Thyroid gland (tissue), 4 donors: Measurements from ENCODE around the gene REN.

Source experiments
- CTCF ChIP-seq, 6 experiments: fragments of 200-600 bp in 3 of 6; fragments of 450-650 bp in 3 of 6; sonication (generic) in 3 of 6; IDR thresholded peaks; one replicate each; pipeline ENCODE4 v1.5.1; 2016 to 2019; ENCODE audit warnings: antibody characterized with exemption in 6 of 6, mild to moderate bottlenecking in 2 of 6, inconsistent platforms in 1 of 6, moderate library complexity in 1 of 6
- POLR2A ChIP-seq, 2 donors: fragments of 450-650 bp; IDR thresholded peaks; one replicate each; pipeline ENCODE4 v1.6.1; 2017; ENCODE audit warnings: antibody characterized with exemption in 2 of 2, mild to moderate bottlenecking in 2 of 2, moderate library complexity in 1 of 2

DNA sequence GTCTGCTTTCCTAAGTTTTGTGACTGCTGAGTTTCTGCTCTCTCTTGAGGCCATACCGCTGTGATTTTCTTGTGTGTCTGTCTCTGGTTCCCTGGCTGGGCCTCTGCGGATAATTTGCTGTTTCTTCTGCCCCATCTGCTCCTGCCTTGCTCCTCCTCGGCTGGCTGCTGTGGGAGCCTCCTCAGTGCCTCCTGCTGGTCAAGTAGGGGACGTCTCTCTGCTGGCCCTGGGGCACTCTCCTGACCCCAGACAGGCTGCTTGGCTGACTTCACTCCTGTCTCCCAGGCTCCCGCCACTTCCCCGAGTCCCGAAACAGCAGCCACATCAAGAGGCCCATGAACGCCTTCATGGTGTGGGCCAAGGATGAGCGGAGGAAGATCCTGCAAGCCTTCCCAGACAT lies 42.8 kb downstream of the REN start:
- TF ChIP-seq CTCF (IDR thresholded peaks at IDR 0.05) (peak in 1 of 6 experiments; percentile 23), POLR2A (IDR thresholded peaks at IDR 0.05) (no peak)
